C4-2B (cell line): ENCODE measurements around the gene PCSK6.

Experiments
- CTCF ChIP-seq: fragments of 450-650 bp; conservative IDR thresholded peaks from 2 replicates; pipeline ENCODE4 v1.5.1; 2017; ENCODE audit warnings: mild to moderate bottlenecking
- ZFX ChIP-seq: fragments of 450-650 bp; IDR thresholded peaks from 2 replicates; pipeline ENCODE4 v1.6.1; 2017

- no peak for TF ChIP-seq CTCF
- TF ChIP-seq ZFX = no peak
Observed at GRCh38 chr15:101362359-101362758, 127.1 kb downstream of the PCSK6 start.
